Panc1 (cell line): ENCODE results near the gene JAZF1. TPM values are rescaled to one million over a fixed set of nuclear protein-coding genes. Genes with fewer than 3 reads are reported as not detected.
A peak's percentile ranks its signal among the peaks of the same experiment; 100 is the strongest.

Experiments
- ATAC-seq: fragments of 200-7000 bp; cut with Tn5 transposase; 2 replicates; pipeline ENCODE4 v1.9.1; 2020; ENCODE audit warnings: mild to moderate bottlenecking, moderate library complexity
- BruUV-seq: library from RNA; stranded (reverse); fragments of 400-500 nt; replicated peaks from 2 replicates; lab custom pipeline; 2021; lab: Mats Ljungman, UMichigan
- CTCF ChIA-PET: fragments of 300-600 bp; sonication (Branson Sonifier 250); formaldehyde crosslinking; loops from one replicate; lab custom pipeline; 2022; ENCODE audit warnings: antibody characterized with exemption; lab: Charles Lee
- POLR2A ChIA-PET: fragments of 300-600 bp; sonication (Branson Sonifier 250); formaldehyde crosslinking; loops from one replicate; lab custom pipeline; 2022; ENCODE audit warnings: antibody characterized with exemption; lab: Charles Lee
- DNase-seq: peaks from one replicate; pipeline ENCODE4 v3.0.0-alpha.2; 2010; ENCODE audit warnings: low read depth, low spot score
- H3K27ac ChIP-seq: 2 replicates; pipeline ENCODE4 v1.5.1; 2011; ENCODE audit warnings: mild to moderate bottlenecking, low read length, inconsistent platforms
- H3K27me3 ChIP-seq: fragments of 200-500 bp; sonication (Bioruptor generic); 2 replicates; pipeline ENCODE4 v1.6.0; 2014; ENCODE audit warnings: low read length, inconsistent platforms; ENCODE audit not compliant: control insufficient read depth, insufficient read depth
- H3K36me3 ChIP-seq: fragments of 200-500 bp; sonication (Bioruptor generic); 2 replicates; pipeline ENCODE4 v1.5.1; 2014; ENCODE audit warnings: inconsistent platforms, mild to moderate bottlenecking, low read length, moderate library complexity; ENCODE audit not compliant: control insufficient read depth, insufficient read depth
- H3K4me1 ChIP-seq: 2 replicates; pipeline ENCODE4 v1.5.1; 2011; ENCODE audit warnings: inconsistent platforms, mild to moderate bottlenecking, low read length, moderate library complexity; ENCODE audit not compliant: control insufficient read depth, insufficient read depth
- H3K4me3 ChIP-seq, 2 experiments: 2 replicates each; pipeline ENCODE4 v1.5.1; 2011 to 2012; ENCODE audit warnings: low read depth in 2 of 2, low read length in 2 of 2, mild to moderate bottlenecking in 2 of 2, inconsistent platforms in 1 of 2, moderate library complexity in 1 of 2
- H3K9me3 ChIP-seq: fragments of 200-500 bp; sonication (Bioruptor generic); 2 replicates; pipeline ENCODE4 v1.5.1; 2014; ENCODE audit warnings: low read depth, mild to moderate bottlenecking, inconsistent platforms, low read length, moderate library complexity; ENCODE audit not compliant: control insufficient read depth, insufficient read depth
- CTCF ChIP-seq: fragments of 450-650 bp; IDR thresholded peaks from 2 replicates; pipeline ENCODE4 v1.5.1; 2017; ENCODE audit warnings: mild to moderate bottlenecking
- POLR2AphosphoS5 ChIP-seq: IDR thresholded peaks from 2 replicates; pipeline ENCODE4 v1.6.1; 2012; ENCODE audit warnings: mild to moderate bottlenecking, low read depth, low read length, moderate library complexity
- REST ChIP-seq, 2 experiments: IDR thresholded peaks; 2 replicates each; pipeline ENCODE4 v1.6.1; 2011 to 2012; ENCODE audit warnings: low read depth in 2 of 2, control low read depth in 1 of 2, low read length in 1 of 2, mild to moderate bottlenecking in 1 of 2, moderate library complexity in 1 of 2; ENCODE audit not compliant: insufficient read depth in 1 of 2
- SIN3A ChIP-seq: IDR thresholded peaks from 2 replicates; pipeline ENCODE4 v1.6.1; 2012; ENCODE audit warnings: low read depth, mild to moderate bottlenecking, low read length, moderate library complexity, borderline replicate concordance; ENCODE audit not compliant: insufficient read depth
- TCF7L2 ChIP-seq: IDR thresholded peaks from 2 replicates; pipeline ENCODE4 v1.6.1; 2011; ENCODE audit warnings: mild to moderate bottlenecking, low read depth, low read length, inconsistent platforms
- in situ Hi-C: cut with HindIII; loops from 2 replicates; pipeline ENCODE4 v1.10.0; 2016; ENCODE audit warnings: low sequenced_read_pairs, low pct_unique_long_range_greater_than_20kb
- intact Hi-C: fragments of 100-400 bp; cut with micrococcal nuclease; formaldehyde crosslinking; loops from one replicate; pipeline ENCODE4 v1.10.0; 2022; ENCODE audit not compliant: unreplicated experiment
- total RNA-seq: library from RNA; stranded (reverse); gene quantifications from one replicate; pipeline ENCODE4 v1.2.1, GENCODE V29; 2021; ENCODE audit not compliant: unreplicated experiment

The JAZF1 gene
- total RNA-seq, 1 experiment from 2014 or later, result 8.8 TPM

GRCh38 chr7:28178599-28178998 lies 2.0 kb downstream of the JAZF1 start:
- Histone ChIP-seq H3K27me3 (0 out of 2 replicates have a peak, but pooled peaks cover 2% of the 10 kb centered on the region), H3K9me3 (no peaks in the 10 kb centered on the region), H3K27ac (peak overlapping the region; percentile 62), H3K36me3 (no peaks in the 10 kb centered on the region), H3K4me3 (peak overlapping the region; percentile 60 to 65), H3K4me1 (peaks cover 15% of the 10 kb centered on the region)
- in situ Hi-C loops, result no loop called here
- no peak for TF ChIP-seq SIN3A
- ATAC-seq (no peak), DNase-seq (no peak)
- intact Hi-C loops, result no loop called here
- ChIA-PET POLR2A (no interaction called here), CTCF (no interaction called here)
- no TSS peak for BruUV-seq

- Histone ChIP-seq H3K9me3 (no peaks in the 10 kb centered on the region), H3K36me3 (no peaks in the 10 kb centered on the region), H3K4me3 (no peak overlapping the region), H3K27ac (no peak overlapping the region), H3K4me1 (peaks cover 15% of the 10 kb centered on the region), H3K27me3 (0 out of 2 replicates have a peak, but pooled peaks cover 2% of the 10 kb centered on the region)
- in situ Hi-C loops, result no loop called here
- intact Hi-C loops, result no loop called here
- BruUV-seq, result TSS peak; percentile 48
- DNase-seq, result no peak
- CTCF ChIA-PET, result no interaction called here
- POLR2A ChIA-PET, result interaction anchor here (0.7 kb wide), 1 partner anchor 14 kb away, joined by 3 read pairs; no protein-coding TSS in a partner anchor
- ATAC-seq, result no peak
- no peak for TF ChIP-seq SIN3A
- no peak for TF ChIP-seq TCF7L2
- TF ChIP-seq POLR2AphosphoS5, result no peak
These were observed 2.8 kb downstream of the JAZF1 start for GRCh38 chr7:28177836-28178235.

- no peak for TF ChIP-seq REST (IDR thresholded peaks at IDR 0.05; ENCODE audit: insufficient read depth in 1 of 2, low read depth in 2 of 2, low read length in 1 of 2)
- no peak for TF ChIP-seq POLR2AphosphoS5
- TF ChIP-seq SIN3A, result no peak
- TF ChIP-seq CTCF, result no peak
- TF ChIP-seq TCF7L2, result no peak
- Histone ChIP-seq H3K9me3 (no peaks in the 10 kb centered on the region), H3K4me1 (peaks cover 15% of the 10 kb centered on the region), H3K27ac (no peak overlapping the region), H3K27me3 (0 out of 2 replicates have a peak, but pooled peaks cover 2% of the 10 kb centered on the region), H3K4me3 (no peak overlapping the region), H3K36me3 (no peaks in the 10 kb centered on the region)
- POLR2A ChIA-PET, result no interaction called here
- ATAC-seq, result no peak
- BruUV-seq, result no TSS peak
- intact Hi-C loops (no loop called here), in situ Hi-C loops (no loop called here)
- CTCF ChIA-PET, result no interaction called here
- DNase-seq, result no peak
These were observed 4.0 kb downstream of the JAZF1 start for GRCh38 chr7:28176645-28177044.
